A673 (cell line): Measurements from ENCODE around the gene DNAH8. TPM values are rescaled to one million over a fixed set of nuclear protein-coding genes. Genes with fewer than 3 reads are reported as not detected.

ENCODE experiments used
- BruUV-seq: library from RNA; stranded (reverse); fragments of 400-500 nt; replicated peaks from 2 replicates; lab custom pipeline; 2021; lab: Mats Ljungman, UMichigan
- CTCF ChIA-PET: fragments of 300-600 bp; sonication (Branson Sonifier 250); formaldehyde crosslinking; loops from one replicate; lab custom pipeline; 2022; ENCODE audit warnings: antibody characterized with exemption; lab: Charles Lee
- POLR2A ChIA-PET: fragments of 300-600 bp; sonication (Branson Sonifier 250); formaldehyde crosslinking; loops from one replicate; lab custom pipeline; 2022; ENCODE audit warnings: antibody characterized with exemption; ENCODE audit not compliant: low non-redundant PET; lab: Charles Lee
- DNase-seq: peaks from one replicate; pipeline ENCODE4 v3.0.0-alpha.2; 2015; ENCODE audit warnings: low spot score
- H3K27ac ChIP-seq: fragments of 200-600 bp; sonication (generic); 2 replicates; pipeline ENCODE4 v1.5.1; 2016; ENCODE audit warnings: mixed run types, low read depth, mild to moderate bottlenecking, mixed read lengths, antibody characterized with exemption, low read length; ENCODE audit not compliant: poor library complexity, severe bottlenecking
- H3K27me3 ChIP-seq: fragments of 200-600 bp; sonication (generic); replicated peaks from 2 replicates; pipeline ENCODE4 v1.6.1; 2017; ENCODE audit warnings: mixed run types, low read depth, mild to moderate bottlenecking, mixed read lengths, antibody characterized with exemption, low read length; ENCODE audit not compliant: insufficient read depth, poor library complexity
- H3K36me3 ChIP-seq: fragments of 200-600 bp; sonication (generic); 2 replicates; pipeline ENCODE4 v1.6.1; 2016; ENCODE audit warnings: mixed run types, mild to moderate bottlenecking, mixed read lengths, antibody characterized with exemption, low read length; ENCODE audit not compliant: insufficient read depth, poor library complexity, severe bottlenecking
- H3K4me1 ChIP-seq: fragments of 200-600 bp; sonication (generic); 2 replicates; pipeline ENCODE4 v1.6.1; 2017; ENCODE audit warnings: mixed run types, mild to moderate bottlenecking, mixed read lengths, antibody characterized with exemption, low read length; ENCODE audit not compliant: insufficient read depth, poor library complexity, severe bottlenecking
- H3K4me3 ChIP-seq: fragments of 200-600 bp; sonication (generic); 2 replicates; pipeline ENCODE4 v1.5.1; 2016; ENCODE audit warnings: low read depth, mixed run types, mild to moderate bottlenecking, mixed read lengths, low read length; ENCODE audit not compliant: poor library complexity, severe bottlenecking
- H3K9me3 ChIP-seq: fragments of 200-600 bp; sonication (generic); 2 replicates; pipeline ENCODE4 v1.6.1; 2016; ENCODE audit warnings: mixed run types, low read depth, mild to moderate bottlenecking, mixed read lengths, antibody characterized with exemption, low read length; ENCODE audit not compliant: poor library complexity, severe bottlenecking
- CTCF ChIP-seq: fragments of 300-800, 200-600 bp; sonication (generic); conservative IDR thresholded peaks from 2 replicates; pipeline ENCODE4 v1.5.1; 2017; ENCODE audit warnings: low read depth, mild to moderate bottlenecking, antibody characterized with exemption, low read length, moderate library complexity, mixed read lengths
- EZH2 ChIP-seq: fragments of 200-600 bp; sonication (generic); IDR thresholded peaks from 2 replicates; pipeline ENCODE4 v1.6.1; 2017; ENCODE audit warnings: borderline replicate concordance, low read depth, mild to moderate bottlenecking, mixed read lengths, antibody characterized with exemption, low read length; ENCODE audit not compliant: poor library complexity, severe bottlenecking
- intact Hi-C: fragments of 100-400 bp; cut with micrococcal nuclease; formaldehyde crosslinking; loops from one replicate; pipeline ENCODE4 v1.10.0; 2022; ENCODE audit not compliant: unreplicated experiment
- total RNA-seq: library from RNA; stranded (reverse); gene quantifications from 2 replicates; pipeline ENCODE4 v1.2.3, GENCODE V29; 2021

Gene DNAH8
- total RNA-seq, 1 experiment from 2014 or later = not detected

- POLR2A ChIA-PET = no interaction called here
- BruUV-seq = no TSS peak
- Histone ChIP-seq H3K27ac (no peak overlapping the region), H3K36me3 (no peaks in the 10 kb centered on the region), H3K4me1 (no peaks in the 10 kb centered on the region), H3K4me3 (no peak overlapping the region), H3K27me3 (peaks cover 4% of the 10 kb centered on the region), H3K9me3 (no peaks in the 10 kb centered on the region)
- TF ChIP-seq CTCF (no peak), EZH2 (no peak)
- CTCF ChIA-PET = no interaction called here
- intact Hi-C loops = no loop called here
- no peak for DNase-seq
Observed at GRCh38 chr6:38837101-38837500, 122.0 kb downstream of the DNAH8 start.

- TF ChIP-seq CTCF (no peak), EZH2 (no peak)
- BruUV-seq = no TSS peak
- H3K4me1 ChIP-seq = no peaks in the 10 kb centered on the region
- H3K9me3 ChIP-seq = no peaks in the 10 kb centered on the region
- DNase-seq = no peak
- POLR2A ChIA-PET = no interaction called here
- no peaks in the 10 kb centered on the region for H3K27me3 ChIP-seq
- no peak overlapping the region for H3K4me3 ChIP-seq
- no peaks in the 10 kb centered on the region for H3K36me3 ChIP-seq
- CTCF ChIA-PET = no interaction called here
- intact Hi-C loops = no loop called here
- H3K27ac ChIP-seq = no peak overlapping the region
Observed at GRCh38 chr6:38843798-38844197, 128.7 kb downstream of the DNAH8 start.

GRCh38 chr6:38845931-38846330 lies 130.8 kb downstream of the DNAH8 start:
- H3K9me3 ChIP-seq = no peaks in the 10 kb centered on the region
- H3K36me3 ChIP-seq = no peaks in the 10 kb centered on the region
- H3K4me1 ChIP-seq = no peaks in the 10 kb centered on the region
- H3K27me3 ChIP-seq = peaks cover 18% of the 10 kb centered on the region
- ChIA-PET POLR2A (no interaction called here), CTCF (no interaction called here)
- no TSS peak for BruUV-seq
- H3K4me3 ChIP-seq = no peak overlapping the region
- intact Hi-C loops = no loop called here
- no peak overlapping the region for H3K27ac ChIP-seq
- no peak for TF ChIP-seq EZH2
- no peak for TF ChIP-seq CTCF
- no peak for DNase-seq
